Glomerular visceral epithelial cell (primary cell): Measurements from ENCODE around the gene PAM16.
"Not testable (repeated sequence)": the region's sequence is repeated elsewhere in the genome, so short reads cannot be mapped to it uniquely, and the experiment has no call there.

Source experiments
- DNase-seq: peaks from one replicate; pipeline ENCODE4 v3.0.0-alpha.2; 2016; ENCODE audit errors: extremely low spot score

PAM16 gene

DNA sequence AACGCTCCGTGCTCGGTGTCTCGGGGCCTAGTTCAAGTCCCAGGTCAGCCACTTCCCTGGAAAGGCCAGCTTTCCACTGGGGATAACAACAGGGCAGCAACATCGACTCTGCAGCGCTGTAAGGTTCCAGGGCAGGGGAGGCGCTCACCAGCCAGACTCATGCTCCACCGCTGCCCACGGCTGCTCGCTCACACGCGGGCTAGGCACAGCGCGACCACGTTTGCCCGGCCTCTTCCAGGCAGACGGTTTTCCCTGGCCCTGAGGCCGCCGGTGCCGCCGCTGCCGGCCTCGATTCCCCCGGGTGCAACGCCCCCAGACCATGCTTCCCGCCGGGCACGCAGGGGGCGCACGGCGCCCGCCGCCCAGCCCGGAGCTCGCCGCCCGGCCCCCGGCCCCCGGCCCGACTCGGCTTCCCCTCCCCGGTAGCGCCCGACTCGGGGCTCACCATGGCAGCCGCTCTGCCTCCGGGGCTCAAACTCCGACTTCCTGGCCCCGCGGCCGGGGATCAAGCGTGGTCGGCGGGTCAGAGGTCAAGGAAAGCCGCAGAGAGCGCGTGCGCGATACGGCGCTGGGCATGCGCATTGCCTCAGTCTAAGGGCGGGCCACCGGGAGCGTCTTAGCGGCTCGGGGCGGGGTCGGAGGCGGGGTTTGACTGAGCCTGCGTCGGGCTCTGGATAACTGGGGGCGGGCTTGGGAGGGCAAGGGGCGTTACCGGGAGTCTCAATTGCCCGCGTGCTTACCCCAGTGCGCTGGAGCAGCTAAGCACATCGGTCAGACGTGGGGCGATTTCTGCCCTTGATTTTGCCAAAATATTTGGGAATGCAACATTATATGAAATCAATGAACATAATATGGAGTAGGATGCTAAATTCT, at the start of gene PAM16:
Gene PAM16 (minus strand): TSS at position 535 of the 873 bp plus-strand sequence. CDS start 87 bp downstream, at position 448.
- DNase-seq: peak; percentile 95

- DNase-seq: no peak
These were observed 48.0 kb upstream of the PAM16 start for GRCh38 chr16:4399001-4399730.

GRCh38 chr16:4395055-4395726, 44.1 kb upstream of the PAM16 start:
- no peak for DNase-seq

- not testable (repeated sequence) for DNase-seq
These were observed 42.7 kb upstream of the PAM16 start for GRCh38 chr16:4393850-4394249.

DNA sequence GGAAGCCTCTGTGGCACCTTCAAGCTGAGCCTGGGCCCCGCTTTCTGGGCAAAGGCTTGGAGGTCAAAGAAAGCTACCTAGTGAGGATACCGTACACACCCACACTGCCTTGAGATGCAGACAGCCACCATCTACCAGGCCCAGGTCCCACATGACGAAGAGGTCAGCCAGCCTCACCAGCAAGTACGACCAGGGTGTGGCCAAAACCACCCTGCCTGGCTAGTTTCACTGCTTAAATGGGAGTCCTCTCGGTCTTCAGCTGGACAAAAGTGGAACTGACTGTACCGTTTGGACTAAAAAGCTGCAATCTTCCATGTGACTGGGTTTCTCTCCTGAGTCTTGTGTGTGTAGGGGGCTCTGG, 42.1 kb upstream of the PAM16 start:
- no peak for DNase-seq

DNA sequence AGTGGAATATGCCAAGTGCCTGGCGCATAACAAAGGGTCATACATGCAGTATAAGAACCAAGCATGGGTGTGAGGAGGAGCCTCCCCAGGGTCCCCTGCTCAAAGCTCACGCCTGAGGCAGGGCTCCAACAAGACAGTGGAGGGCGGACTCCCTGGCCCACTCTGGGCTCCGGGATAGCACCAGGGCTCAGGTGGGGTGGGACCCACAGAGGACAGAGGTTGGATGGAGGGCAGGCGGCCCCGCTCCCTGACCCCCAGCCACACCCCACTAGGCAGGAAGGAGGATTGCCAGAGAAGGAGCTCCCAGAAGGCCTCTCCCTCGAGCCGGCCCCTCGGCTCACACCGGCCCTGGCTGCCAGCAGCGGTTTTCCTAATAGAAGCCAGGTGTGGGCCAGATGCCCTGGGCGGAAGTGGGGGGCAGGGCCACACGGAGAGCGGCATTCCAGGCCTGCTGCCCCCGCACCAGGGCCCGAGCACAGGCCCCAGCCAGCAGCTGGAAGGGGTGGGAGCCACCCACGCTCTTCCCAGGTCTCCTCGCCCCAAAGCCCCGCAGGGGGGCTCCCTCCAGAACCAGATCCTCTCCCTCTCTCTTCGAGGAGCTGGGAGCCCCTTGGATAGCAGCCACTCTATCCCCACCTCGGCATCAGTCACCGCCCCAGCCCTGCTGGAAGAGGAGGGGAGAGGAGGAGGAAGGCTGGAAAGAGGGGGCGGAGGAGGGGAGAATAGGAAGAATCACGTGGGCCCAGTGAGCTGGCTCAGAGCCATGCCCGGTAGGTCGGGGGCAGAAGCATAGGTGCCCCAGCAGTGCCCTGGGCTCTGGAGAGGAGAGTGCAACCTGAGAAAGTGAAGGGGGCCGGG, 41.5 kb upstream of the PAM16 start:
- DNase-seq: no peak

- DNase-seq: no peak
These were observed 40.7 kb upstream of the PAM16 start for GRCh38 chr16:4391631-4392381.

DNA sequence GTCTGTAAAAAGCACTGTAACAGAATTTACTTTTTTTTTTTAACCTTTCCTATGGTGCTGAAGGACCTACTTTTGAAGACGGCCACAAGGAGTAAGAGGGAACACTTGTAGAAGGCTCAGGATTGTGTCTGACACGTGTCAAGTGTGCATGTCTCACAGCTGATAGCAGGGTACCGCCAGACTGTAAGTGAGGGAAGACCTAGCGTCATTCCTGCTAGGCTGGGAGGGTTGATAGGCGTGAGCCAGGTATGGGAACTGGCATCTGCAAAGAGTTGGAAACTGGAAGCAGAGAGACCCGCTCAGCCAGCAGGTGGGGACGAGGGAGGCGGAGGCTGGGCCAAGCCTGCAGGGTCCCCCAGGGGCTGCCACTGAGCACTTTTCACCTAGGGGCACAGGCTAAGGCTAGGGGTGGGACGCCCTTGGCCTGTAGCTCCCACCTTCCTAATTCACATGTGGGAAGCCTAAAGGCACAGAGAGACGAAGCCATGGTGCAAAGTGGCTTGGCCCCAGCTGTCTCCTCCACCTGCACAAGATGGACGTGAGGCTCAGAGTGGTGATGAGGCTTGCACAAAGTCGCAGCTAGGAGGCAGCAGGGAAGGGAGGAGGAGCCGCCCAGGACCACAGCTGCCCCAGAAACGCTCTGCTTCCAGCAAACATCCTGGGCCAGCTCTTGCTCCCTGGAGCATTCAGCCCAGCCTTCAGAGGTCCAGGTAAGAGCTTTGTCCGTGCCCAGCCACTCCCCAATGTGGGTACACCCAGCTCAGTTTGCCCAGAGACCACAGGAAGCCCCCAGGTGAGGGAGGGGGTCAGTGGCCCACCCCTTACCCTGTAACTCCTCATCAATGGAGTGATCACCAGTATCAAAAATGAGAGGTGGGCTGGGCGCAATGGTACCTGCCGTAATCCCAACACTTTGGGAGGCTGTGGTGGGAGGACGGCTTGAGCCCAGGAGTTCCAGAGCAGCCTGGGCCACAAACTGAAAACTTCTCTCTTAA, 39.4 kb upstream of the PAM16 start:
- DNase-seq: no peak

DNA sequence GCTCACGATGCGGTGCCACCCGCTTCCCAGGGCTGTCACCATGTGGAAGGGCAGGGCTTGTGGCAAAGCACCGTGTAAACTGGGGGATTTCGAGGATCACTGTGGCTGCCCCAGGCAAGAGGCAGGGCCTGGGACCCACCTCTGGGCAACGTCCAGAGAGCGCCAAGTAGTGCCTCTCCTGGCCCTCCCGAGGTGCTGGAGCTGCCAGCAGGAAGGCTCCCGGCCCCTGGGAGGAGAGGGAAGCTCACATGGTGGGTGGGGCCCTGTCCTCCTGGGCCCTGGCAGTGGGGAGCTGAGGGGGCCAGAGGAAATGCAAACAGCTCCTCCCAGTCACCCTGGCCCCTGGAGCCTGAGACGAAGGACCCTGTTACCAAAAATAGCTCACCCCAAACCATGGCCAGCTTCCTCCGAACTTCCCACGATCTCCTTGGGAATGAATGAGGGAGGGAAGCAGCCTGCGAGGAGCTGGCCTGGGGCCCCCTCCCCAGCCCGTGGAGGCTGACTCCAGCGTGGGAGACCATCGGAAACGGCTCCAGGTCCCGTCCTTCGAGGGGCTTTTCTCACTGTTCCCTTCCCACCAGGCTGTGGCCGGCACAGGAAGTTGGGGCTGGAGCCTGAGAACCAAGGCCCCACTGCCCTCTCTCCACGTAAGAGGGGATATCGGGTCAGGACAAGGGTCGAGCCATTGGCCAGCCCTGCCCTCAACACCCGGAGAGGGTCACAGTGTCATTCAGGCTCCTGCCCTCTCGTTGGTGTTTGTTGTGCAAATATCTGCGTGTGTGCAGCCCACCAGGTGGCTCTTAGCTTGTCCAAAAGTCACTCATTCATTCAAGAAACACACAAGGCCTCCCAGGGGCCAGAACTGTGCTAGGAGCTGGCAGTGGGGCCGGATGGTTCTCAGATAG, 38.2 kb upstream of the PAM16 start:
- DNase-seq: no peak

- no peak for DNase-seq
These were observed 37.3 kb upstream of the PAM16 start for GRCh38 chr16:4388271-4389021.

DNA sequence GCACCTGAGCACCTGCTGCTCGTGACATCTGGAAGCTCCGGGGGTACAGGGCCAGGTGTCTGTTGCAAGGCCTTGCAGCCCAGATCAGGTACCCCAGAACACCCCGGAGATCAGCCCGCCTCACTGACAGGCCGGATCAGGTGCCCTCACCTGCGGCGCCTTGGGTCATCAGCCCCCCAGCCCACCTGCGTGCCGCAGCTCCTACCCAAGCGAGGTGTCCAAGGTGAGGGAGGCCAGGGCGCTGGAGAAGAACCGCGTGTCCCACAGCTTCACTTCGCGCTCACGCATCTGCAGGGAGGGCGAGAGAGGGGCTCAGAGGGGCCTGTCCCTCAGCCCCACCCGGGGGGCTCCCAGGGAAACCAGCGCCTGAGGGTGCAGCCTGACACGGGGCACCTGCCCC, 36.7 kb upstream of the PAM16 start:
- no peak for DNase-seq

- no peak for DNase-seq
These were observed 35.9 kb upstream of the PAM16 start for GRCh38 chr16:4386951-4387565.

- DNase-seq: no peak
These were observed 35.3 kb upstream of the PAM16 start for GRCh38 chr16:4386451-4386805.

- DNase-seq: no peak
These were observed 34.8 kb upstream of the PAM16 start for GRCh38 chr16:4385789-4386450.

GRCh38 chr16:4385066-4385788, 34.1 kb upstream of the PAM16 start:
- DNase-seq: no peak

DNA sequence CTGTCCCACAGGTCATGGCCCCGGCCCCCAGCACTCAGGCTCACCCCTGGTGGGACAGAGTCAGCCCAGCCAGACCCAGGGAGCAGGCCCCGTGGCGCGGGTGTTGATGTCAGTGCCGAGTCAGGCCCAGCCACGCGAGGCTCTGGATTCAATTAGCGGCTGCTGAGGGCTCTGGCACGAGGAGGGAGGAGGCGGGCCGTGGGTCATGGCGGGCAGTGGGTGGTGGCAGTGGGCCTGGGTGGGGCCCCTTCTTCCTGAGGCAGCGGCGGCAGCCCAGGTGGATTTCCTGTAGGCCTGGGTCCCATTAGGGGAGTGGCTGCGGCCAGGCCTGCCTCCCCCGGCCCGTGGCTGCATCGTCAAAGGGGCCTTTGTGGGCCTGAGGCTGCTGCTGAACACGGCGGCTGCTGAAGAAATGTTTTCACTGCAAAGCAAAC, 33.4 kb upstream of the PAM16 start:
- no peak for DNase-seq
